NAMALWA (cell line): ENCODE measurements around the gene STAC2.
"Not testable (repeated sequence)": the region's sequence is repeated elsewhere in the genome, so short reads cannot be mapped to it uniquely, and the experiment has no call there.

Experiments
- DNase-seq: peaks from one replicate; pipeline ENCODE4 v3.0.0-alpha.2; 2015; ENCODE audit warnings: low spot score

Gene STAC2

GRCh38 chr17:39186481-39187002, 39.2 kb downstream of the STAC2 start:
- no peak for DNase-seq

- no peak for DNase-seq
Observed at GRCh38 chr17:39183720-39184119, 42.0 kb downstream of the STAC2 start.

GRCh38 chr17:39183045-39183444, 42.7 kb downstream of the STAC2 start:
- no peak for DNase-seq

GRCh38 chr17:39181303-39181702, 44.4 kb downstream of the STAC2 start:
- no peak for DNase-seq

- DNase-seq = no peak
Observed at GRCh38 chr17:39178536-39178935, 47.2 kb downstream of the STAC2 start.

GRCh38 chr17:39177256-39177655, 48.5 kb downstream of the STAC2 start:
- peak; percentile 32 for DNase-seq

- DNase-seq = no peak
Observed at GRCh38 chr17:39175695-39176093, 50.1 kb downstream of the STAC2 start.

- peak; percentile 84 for DNase-seq
Observed at GRCh38 chr17:39174920-39175694, 50.6 kb downstream of the STAC2 start.

GRCh38 chr17:39173526-39174274, 52.0 kb downstream of the STAC2 start:
- no peak for DNase-seq

- no peak for DNase-seq
Observed at GRCh38 chr17:39173080-39173479, 52.7 kb downstream of the STAC2 start.

- no peak for DNase-seq
Observed at GRCh38 chr17:39171933-39172332, 53.8 kb downstream of the STAC2 start.

- no peak for DNase-seq
Observed at GRCh38 chr17:39170558-39170957, 55.2 kb downstream of the STAC2 start.

GRCh38 chr17:39170109-39170508, 55.6 kb downstream of the STAC2 start:
- no peak for DNase-seq

GRCh38 chr17:39169518-39169917, 56.2 kb downstream of the STAC2 start:
- no peak for DNase-seq

GRCh38 chr17:39169101-39169500, 56.6 kb downstream of the STAC2 start:
- no peak for DNase-seq

- not testable (repeated sequence) for DNase-seq
Observed at GRCh38 chr17:39168503-39168902, 57.2 kb downstream of the STAC2 start.

- no peak for DNase-seq
Observed at GRCh38 chr17:39167476-39167875, 58.3 kb downstream of the STAC2 start.

GRCh38 chr17:39166437-39167335, 59.1 kb downstream of the STAC2 start:
- DNase-seq = no peak

- no peak for DNase-seq
Observed at GRCh38 chr17:39165841-39166349, 59.9 kb downstream of the STAC2 start, which contains the start of gene ARL5C. TSS of gene ARL5C (minus strand) at chr17:39166161. CDS start at chr17:39165760, 401 bp downstream.

- DNase-seq = no peak
Observed at GRCh38 chr17:39165178-39165840, 60.4 kb downstream of the STAC2 start.

- peak; percentile 88 for DNase-seq
Observed at GRCh38 chr17:39164675-39165143, 61.0 kb downstream of the STAC2 start.
